HepG2 (cell line): ENCODE measurements around the gene EWSR1. TPM values are rescaled to one million over a fixed set of nuclear protein-coding genes. Genes with fewer than 3 reads are reported as not detected.
A peak's percentile ranks its signal among the peaks of the same experiment; 100 is the strongest.

ENCODE experiments used
- ARID5B ChIP-seq: IDR thresholded peaks from 2 replicates; pipeline ENCODE4 v1.4.0; 2020; ENCODE audit warnings: mild to moderate bottlenecking, missing genetic modification reagents
- ATF4 ChIP-seq, 2 experiments: fragments of 450-650 bp in 1 of 2; sonication (generic) in 1 of 2; formaldehyde crosslinking; IDR thresholded peaks; 2 replicates each; pipeline versions ENCODE4 v1.5.0 to v1.8.0; 2020 to 2022; ENCODE audit warnings: mild to moderate bottlenecking in 1 of 2, missing genetic modification reagents in 1 of 2
- EP300 ChIP-seq, 3 experiments: sonication (generic) in 1 of 3; formaldehyde crosslinking in 1 of 3; IDR thresholded peaks; 2 replicates each; pipeline versions ENCODE4 v1.5.1 to v1.6.1; 2011 to 2020; ENCODE audit warnings: low read depth in 2 of 3, low read length in 2 of 3, borderline replicate concordance in 1 of 3, improper control_type of control experiment in 1 of 3, mild to moderate bottlenecking in 1 of 3, missing genetic modification reagents in 1 of 3, moderate library complexity in 1 of 3
- HDAC2 ChIP-seq: sonication (generic); formaldehyde crosslinking; IDR thresholded peaks from 2 replicates; pipeline ENCODE4 v1.4.0; 2020; ENCODE audit warnings: missing genetic modification reagents
- MAZ ChIP-seq, 2 experiments: sonication (generic) in 1 of 2; formaldehyde crosslinking in 1 of 2; IDR thresholded peaks; 2 replicates each; pipeline versions ENCODE4 v1.5.0 to v1.6.1; 2012 to 2020; ENCODE audit warnings: low read depth in 2 of 2, mild to moderate bottlenecking in 2 of 2, borderline replicate concordance in 1 of 2, improper control_type of control experiment in 1 of 2, low read length in 1 of 2, missing genetic modification reagents in 1 of 2, moderate library complexity in 1 of 2
- MXI1 ChIP-seq: IDR thresholded peaks from 3 replicates; pipeline ENCODE4 v1.6.1; 2012; ENCODE audit warnings: low read depth, low read length, inconsistent platforms, borderline replicate concordance
- NCOA2 ChIP-seq: sonication (generic); formaldehyde crosslinking; IDR thresholded peaks from 2 replicates; pipeline ENCODE4 v1.8.0; 2022; ENCODE audit warnings: inconsistent platforms
- NR2C2 ChIP-seq: sonication (generic); formaldehyde crosslinking; IDR thresholded peaks from 2 replicates; pipeline ENCODE4 v1.4.0; 2020; ENCODE audit warnings: missing genetic modification reagents, mild to moderate bottlenecking, moderate library complexity, borderline replicate concordance
- POGK ChIP-seq: sonication (generic); formaldehyde crosslinking; conservative IDR thresholded peaks from 2 replicates; pipeline ENCODE4 v1.8.0; 2022; ENCODE audit warnings: mild to moderate bottlenecking, moderate library complexity, missing genetic modification reagents
- PRMT3 ChIP-seq: sonication (generic); formaldehyde crosslinking; IDR thresholded peaks from 2 replicates; pipeline ENCODE4 v1.8.1; 2022; ENCODE audit warnings: low read depth, mild to moderate bottlenecking, moderate library complexity, missing genetic modification reagents, borderline replicate concordance
- RAD51 ChIP-seq: fragments of 450-650 bp; IDR thresholded peaks from 2 replicates; pipeline ENCODE4 v1.6.1; 2016; ENCODE audit warnings: borderline replicate concordance
- THAP11 ChIP-seq: IDR thresholded peaks from 2 replicates; pipeline ENCODE4 v1.6.1; 2016; ENCODE audit warnings: missing biosample characterization, missing genetic modification reagents
- THAP7 ChIP-seq: sonication (generic); formaldehyde crosslinking; IDR thresholded peaks from 2 replicates; pipeline ENCODE4 v1.8.1; 2023; ENCODE audit warnings: mild to moderate bottlenecking, missing genetic modification reagents
- TOPORS ChIP-seq: sonication (generic); formaldehyde crosslinking; IDR thresholded peaks from 2 replicates; pipeline ENCODE4 v1.8.0; 2023; ENCODE audit warnings: mild to moderate bottlenecking, missing genetic modification reagents
- TP53 ChIP-seq: sonication (generic); formaldehyde crosslinking; conservative IDR thresholded peaks from 2 replicates; pipeline ENCODE4 v1.4.0; 2020; ENCODE audit warnings: missing genetic modification reagents
- ZC3H4 ChIP-seq: sonication (generic); formaldehyde crosslinking; IDR thresholded peaks from 2 replicates; pipeline ENCODE4 v1.4.0; 2020; ENCODE audit warnings: missing genetic modification reagents, borderline replicate concordance
- ZKSCAN1 ChIP-seq: fragments of 150-350 bp; IDR thresholded peaks from 2 replicates; pipeline ENCODE4 v1.6.1; 2014; ENCODE audit warnings: low read length
- ZNF230 ChIP-seq: sonication (generic); formaldehyde crosslinking; IDR thresholded peaks from 2 replicates; pipeline ENCODE4 v1.4.0; 2020; ENCODE audit warnings: mild to moderate bottlenecking, missing genetic modification reagents
- ZNF253 ChIP-seq: sonication (generic); formaldehyde crosslinking; IDR thresholded peaks from 2 replicates; pipeline ENCODE4 v1.8.0; 2022; ENCODE audit warnings: mild to moderate bottlenecking, missing genetic modification reagents, borderline replicate concordance
- ZNF670 ChIP-seq: sonication (generic); formaldehyde crosslinking; IDR thresholded peaks from 2 replicates; pipeline ENCODE4 v1.8.0; 2022; ENCODE audit warnings: mild to moderate bottlenecking, missing genetic modification reagents, borderline replicate concordance
- polyA plus RNA-seq, 8 experiments: library from polyadenylated mRNA; depleted of rRNA in 3 of 8; stranded (reverse) in 7 of 8; unstranded in 1 of 8; fragments of >200 nt; fragmentation: Illumina TruSeq in 4 of 8; extraction: Trizol in 4 of 8; gene quantifications; 2 replicates each; pipeline versions ENCODE4 v1.2.1 to v1.2.3, GENCODE V29; 2011 to 2016; ENCODE audit warnings: low read depth in 4 of 8, missing spikeins in 1 of 8, mixed read lengths in 1 of 8; ENCODE audit not compliant: insufficient read depth in 1 of 8
- total RNA-seq, 5 experiments: library from RNA; depleted of rRNA; stranded (reverse); fragments of >200 nt; fragmentation: Illumina TruSeq; extraction: Trizol; gene quantifications; 2 replicates each; pipeline ENCODE4 v1.2.3, GENCODE V29; 2016; ENCODE audit warnings: low read depth in 1 of 5

EWSR1 gene
- total and polyA plus RNA-seq, 2 of the 13 experiments (the other 11 are each of a cell fraction or from before 2014, with no cell fraction given), result 211 to 326 TPM

GRCh38 chr22:29231971-29232959, 35.8 kb upstream of the EWSR1 start (continued):
- 0 out of 4 replicates have a peak, but pooled peaks of 1 of the 2 experiments have one; percentile 12 for TF ChIP-seq EP300 (IDR thresholded peaks at IDR 0.05; ENCODE audit: low read depth in 2 of 2, low read length in 2 of 2)
- TF ChIP-seq EP300 (CRISPR knock-in tag; IDR thresholded peaks at IDR 0.05; ENCODE audit: borderline replicate concordance), result no peak
- no peak for TF ChIP-seq ZNF670 (CRISPR knock-in tag)
- no peak for TF ChIP-seq THAP7
- no peak for TF ChIP-seq TP53 (CRISPR knock-in tag)
- TF ChIP-seq RAD51, result no peak
- TF ChIP-seq HDAC2 (CRISPR knock-in tag), result peak; percentile 70
- TF ChIP-seq ZNF230, result no peak
- no peak for TF ChIP-seq MXI1
- TF ChIP-seq THAP11 (CRISPR knock-in tag), result peak; percentile 67
- TF ChIP-seq NCOA2 (CRISPR knock-in tag), result peak; percentile 21; the same call in 1 of the 2 replicates
- no peak for TF ChIP-seq ATF4 (CRISPR knock-in tag; IDR thresholded peaks at IDR 0.05)
- TF ChIP-seq PRMT3 (CRISPR knock-in tag), result no peak
- TF ChIP-seq ZNF253 (CRISPR knock-in tag), result no peak
- TF ChIP-seq NR2C2 (CRISPR knock-in tag), result peak; percentile 22; the same call in 1 of the 2 replicates
- TF ChIP-seq TOPORS (CRISPR knock-in tag), result no peak
- no peak; the same call in 1 of the 2 replicates for TF ChIP-seq POGK (CRISPR knock-in tag)
- no peak for TF ChIP-seq ZC3H4 (CRISPR knock-in tag)
- TF ChIP-seq ARID5B (CRISPR knock-in tag), result peak; percentile 63
- TF ChIP-seq ZKSCAN1, result no peak
- TF ChIP-seq MAZ (IDR thresholded peaks at IDR 0.05; ENCODE audit: borderline replicate concordance, low read depth, low read length), result no peak
- TF ChIP-seq MAZ (CRISPR knock-in tag; IDR thresholded peaks at IDR 0.05; ENCODE audit: low read depth), result no peak
